ENCODE measurements around the gene GNAL. TPM values are rescaled to one million over a fixed set of nuclear protein-coding genes. Genes with fewer than 3 reads are reported as not detected.
A peak's percentile ranks its signal among the peaks of the same experiment; 100 is the strongest.
"Not testable (repeated sequence)": the region's sequence is repeated elsewhere in the genome, so short reads cannot be mapped to it uniquely, and the experiment has no call there.

Gene GNAL
- total RNA-seq, 2 donors from 2014 or later, result 0.20 to 0.53 TPM

GRCh38 chr18:11906926-11907874 lies 218.1 kb downstream of the GNAL start:
- H3K27ac Mint-ChIP-seq, result peak overlapping the region; percentile 92 to 95
- DNase-seq (ENCODE audit: low spot score in 2 of 2) (no peak), ATAC-seq (no peak)
- peaks cover 4 to 10% of the 10 kb centered on the region in 2 donors for H3K36me3 Mint-ChIP-seq
- no peaks in the 10 kb centered on the region for H3K9me3 Mint-ChIP-seq

- ATAC-seq (peak; percentile 92 to 96), DNase-seq (ENCODE audit: low spot score in 2 of 2) (peak; percentile 86 to 89)
- Mint-ChIP-seq H3K27ac (peak within 1 kb of the TSS; percentile 92 to 95), H3K9me3 (no peaks in the 10 kb centered on the region), H3K36me3 (peaks cover 4 to 10% of the 10 kb centered on the region in 2 donors)
Observed at GRCh38 chr18:11908182-11909060, 219.4 kb downstream of the GNAL start, which contains the start of gene MPPE1. Gene MPPE1, minus strand, starts transcription at chr18:11908317. Its CDS starts 11,053 bp downstream, at chr18:11897264.

GRCh38 chr18:11909061-11909455 lies 220.0 kb downstream of the GNAL start:
- Mint-ChIP-seq H3K36me3 (peaks cover 4 to 10% of the 10 kb centered on the region in 2 donors), H3K9me3 (no peaks in the 10 kb centered on the region), H3K27ac (peak overlapping the region; percentile 92 to 94)
- DNase-seq (ENCODE audit: low spot score in 2 of 2) (peak in 1 of 2 donors; percentile 47), ATAC-seq (peak in 1 of 2 donors; percentile 2)

- ATAC-seq, result peak in 1 of 2 donors; percentile 32
Observed at GRCh38 chr18:11909591-11910026, 220.5 kb downstream of the GNAL start.

GRCh38 chr18:11916880-11917279 lies 227.8 kb downstream of the GNAL start:
- not testable (repeated sequence) for H3K27ac Mint-ChIP-seq; DNase-seq (ENCODE audit: low spot score in 2 of 2); ATAC-seq; H3K9me3 Mint-ChIP-seq; H3K36me3 Mint-ChIP-seq

More at GRCh38 chr18:11909591-11910026, 220.5 kb downstream of the GNAL start:
- no peak for DNase-seq (ENCODE audit: low spot score in 2 of 2)
- H3K27ac Mint-ChIP-seq, result peak overlapping the region in 1 of 2 donors; percentile 92
- peaks cover 4 to 10% of the 10 kb centered on the region in 2 donors for H3K36me3 Mint-ChIP-seq
- H3K9me3 Mint-ChIP-seq, result no peaks in the 10 kb centered on the region

- H3K9me3 Mint-ChIP-seq; H3K27ac Mint-ChIP-seq; DNase-seq (ENCODE audit: low spot score in 2 of 2); ATAC-seq; H3K36me3 Mint-ChIP-seq: not testable (repeated sequence)
Observed at GRCh38 chr18:11919522-11919921, 230.5 kb downstream of the GNAL start.

GRCh38 chr18:11923450-11923849 lies 234.4 kb downstream of the GNAL start:
- no peak for ATAC-seq

GRCh38 chr18:11925800-11926481 lies 236.9 kb downstream of the GNAL start:
- Mint-ChIP-seq H3K36me3 (no peaks in the 10 kb centered on the region), H3K9me3 (no peaks in the 10 kb centered on the region), H3K27ac (no peak overlapping the region)
- ATAC-seq, result no peak
- DNase-seq (ENCODE audit: low spot score in 2 of 2), result no peak

More at GRCh38 chr18:11923450-11923849, 234.4 kb downstream of the GNAL start:
- no peaks in the 10 kb centered on the region for H3K9me3 Mint-ChIP-seq
- H3K36me3 Mint-ChIP-seq, result no peaks in the 10 kb centered on the region
- no peak for DNase-seq (ENCODE audit: low spot score in 2 of 2)
- no peak overlapping the region for H3K27ac Mint-ChIP-seq

GRCh38 chr18:11927497-11927896 lies 238.4 kb downstream of the GNAL start:
- DNase-seq (ENCODE audit: low spot score in 2 of 2) (no peak), ATAC-seq (no peak)
- Mint-ChIP-seq H3K27ac (no peak overlapping the region), H3K9me3 (no peaks in the 10 kb centered on the region), H3K36me3 (no peaks in the 10 kb centered on the region)

- no peak for ATAC-seq
- Mint-ChIP-seq H3K9me3 (no peaks in the 10 kb centered on the region), H3K27ac (no peak overlapping the region), H3K36me3 (no peaks in the 10 kb centered on the region)
- DNase-seq (ENCODE audit: low spot score in 2 of 2), result no peak
Observed at GRCh38 chr18:11932393-11932792, 243.3 kb downstream of the GNAL start.

Other genes with a start within 250 kb of the GNAL start
- not detected for gene SLC35G4, start 79.7 kb upstream of the GNAL start, total RNA-seq
- gene CHMP1B, start 162.1 kb downstream of the GNAL start, total RNA-seq, result 10 to 100 TPM; 23.5 to 26.4 TPM
- 10 to 100 TPM; 38.1 to 67.2 TPM for gene MPPE1, start 219.1 kb downstream of the GNAL start, total RNA-seq

Data from activated naive CD4-positive, alpha-beta T cell treated with anti-CD3 and anti-CD28 coated beads, Interleukin-2, amount 50 U/mL, for 72 hours (primary cell).